PC-3 (cell line): Measurements from ENCODE around the gene CRYGN. TPM values are rescaled to one million over a fixed set of nuclear protein-coding genes. Genes with fewer than 3 reads are reported as not detected.
A peak's percentile ranks its signal among the peaks of the same experiment; 100 is the strongest.

Experiments used
- ATAC-seq: fragments of 200-7000 bp; cut with Tn5 transposase; 2 replicates; pipeline ENCODE4 v1.9.1; 2020; ENCODE audit warnings: mild to moderate bottlenecking, moderate library complexity
- BruUV-seq: library from RNA; stranded (reverse); fragments of 400-500 nt; replicated peaks from 2 replicates; lab custom pipeline; 2021; lab: Mats Ljungman, UMichigan
- CTCF ChIA-PET: fragments of 300-600 bp; sonication (Branson Sonifier 250); formaldehyde crosslinking; loops from one replicate; lab custom pipeline; 2022; ENCODE audit warnings: antibody characterized with exemption; lab: Charles Lee
- POLR2A ChIA-PET: fragments of 300-600 bp; sonication (Branson Sonifier 250); formaldehyde crosslinking; loops from one replicate; lab custom pipeline; 2022; ENCODE audit warnings: antibody characterized with exemption; ENCODE audit not compliant: unreplicated experiment; lab: Charles Lee
- DNase-seq: peaks from one replicate; pipeline ENCODE4 v3.0.0-alpha.2; 2015
- H2AFZ ChIP-seq: fragments of 300-600 bp; sonication (generic); 2 replicates; pipeline ENCODE4 v1.6.0; 2016; ENCODE audit warnings: antibody characterized with exemption, low read length
- H3F3A ChIP-seq: fragments of 300-600 bp; sonication (generic); one replicate; pipeline ENCODE4 v1.6.0; 2017; ENCODE audit warnings: antibody characterized with exemption, low read length, control low read depth, mild to moderate bottlenecking; ENCODE audit not compliant: unreplicated experiment
- H3K27ac ChIP-seq: fragments of 300-600 bp; sonication (generic); 2 replicates; pipeline ENCODE4 v1.5.1; 2016; ENCODE audit warnings: mild to moderate bottlenecking, low read length
- H3K27me3 ChIP-seq: fragments of 300-600 bp; sonication (generic); 2 replicates; pipeline ENCODE4 v1.6.1; 2016; ENCODE audit warnings: low read length, mixed read lengths
- H3K36me3 ChIP-seq: fragments of 300-600 bp; sonication (generic); 2 replicates; pipeline ENCODE4 v1.6.1; 2016; ENCODE audit warnings: low read depth, mixed run types, low read length, mixed read lengths
- H3K4me1 ChIP-seq: fragments of 300-600 bp; sonication (generic); 2 replicates; pipeline ENCODE4 v1.5.1; 2016; ENCODE audit warnings: low read length; ENCODE audit not compliant: insufficient read depth
- H3K4me2 ChIP-seq: fragments of 300-600 bp; sonication (generic); 2 replicates; pipeline ENCODE4 v1.6.0; 2016; ENCODE audit warnings: low read length
- H3K4me3 ChIP-seq: fragments of 300-600 bp; sonication (generic); 2 replicates; pipeline ENCODE4 v1.5.1; 2016; ENCODE audit warnings: mild to moderate bottlenecking, low read length, mixed read lengths
- H3K79me2 ChIP-seq: fragments of 300-600 bp; sonication (generic); 2 replicates; pipeline ENCODE4 v1.6.1; 2017; ENCODE audit warnings: low read length, mixed read lengths
- H3K9ac ChIP-seq: fragments of 300-600 bp; sonication (generic); 2 replicates; pipeline ENCODE4 v1.6.0; 2016; ENCODE audit warnings: mild to moderate bottlenecking, low read length
- H3K9me2 ChIP-seq: fragments of 300-600 bp; sonication (generic); replicated peaks from 2 replicates; pipeline ENCODE4 v1.6.1; 2016; ENCODE audit warnings: mixed run types, low read length, mixed read lengths
- H3K9me3 ChIP-seq: fragments of 300-600 bp; sonication (generic); 2 replicates; pipeline ENCODE4 v1.6.1; 2016; ENCODE audit warnings: low read length, mixed read lengths
- H4K20me1 ChIP-seq: fragments of 300-600 bp; sonication (generic); 2 replicates; pipeline ENCODE4 v1.6.1; 2016; ENCODE audit warnings: low read length, mixed read lengths
- CTCF ChIP-seq: fragments of 300-600 bp; sonication (generic); conservative IDR thresholded peaks from 2 replicates; pipeline ENCODE4 v1.5.1; 2017; ENCODE audit warnings: antibody characterized with exemption, low read depth, mild to moderate bottlenecking, low read length
- EZH2 ChIP-seq: fragments of 300-600 bp; sonication (generic); IDR thresholded peaks from one replicate; pipeline ENCODE4 v1.6.1; 2017; ENCODE audit warnings: antibody characterized with exemption, mild to moderate bottlenecking, low read length; ENCODE audit not compliant: unreplicated experiment
- EZH2phosphoT487 ChIP-seq: fragments of 300-600 bp; sonication (generic); IDR thresholded peaks from 2 replicates; pipeline ENCODE4 v1.6.1; 2018; ENCODE audit warnings: mild to moderate bottlenecking, antibody characterized with exemption, low read length, borderline replicate concordance
- intact Hi-C: fragments of 100-400 bp; cut with micrococcal nuclease; formaldehyde crosslinking; loops from 2 replicates; pipeline ENCODE4 v1.9.0; 2023
- total RNA-seq: library from RNA; depleted of rRNA; stranded (reverse); fragments of >200 nt; gene quantifications from 2 replicates; pipeline ENCODE4 v1.2.3, GENCODE V29; 2014

Gene CRYGN
- total RNA-seq, 1 experiment from 2014 or later, result 0.11 TPM

- Histone ChIP-seq H3K9ac (no peak overlapping the region), H4K20me1 (peaks cover 17% of the 10 kb centered on the region; the same call in 1 of the 2 replicates), H3K79me2 (peaks cover 92% of the 10 kb centered on the region), H3K36me3 (peaks cover 81% of the 10 kb centered on the region), H3F3A (no peaks in the 10 kb centered on the region), H3K4me1 (peaks cover 18% of the 10 kb centered on the region), H3K4me2 (peak overlapping the region; percentile 43), H3K27ac (peak overlapping the region; percentile 67), H3K27me3 (no peaks in the 10 kb centered on the region), H3K9me3 (no peaks in the 10 kb centered on the region), H3K9me2 (no peaks in the 10 kb centered on the region), H2AFZ (no peak overlapping the region), H3K4me3 (no peak overlapping the region)
- no TSS peak for BruUV-seq
- DNase-seq (peak; percentile 68), ATAC-seq (peak; percentile 98)
- ChIA-PET POLR2A (interaction anchor here (0.7 kb wide), 1 partner anchor 242 kb away, joined by 6 read pairs; no protein-coding TSS in a partner anchor), CTCF (no interaction called here)
- intact Hi-C loops, result no loop called here
- TF ChIP-seq EZH2phosphoT487 (no peak), EZH2 (no peak), CTCF (no peak)
These were observed 45.2 kb upstream of the CRYGN start for GRCh38 chr7:151484971-151485707.

GRCh38 chr7:151483711-151483983 lies 43.7 kb upstream of the CRYGN start:
- POLR2A ChIA-PET, result no interaction called here
- intact Hi-C loops, result no loop called here
- Histone ChIP-seq H3K27me3 (no peaks in the 10 kb centered on the region), H3K9me3 (no peaks in the 10 kb centered on the region), H3K79me2 (peaks cover 91% of the 10 kb centered on the region), H3K4me2 (no peak overlapping the region), H3K4me3 (no peak overlapping the region), H3K9me2 (no peaks in the 10 kb centered on the region), H4K20me1 (peaks cover 26% of the 10 kb centered on the region; the same call in 1 of the 2 replicates), H3K27ac (no peak overlapping the region), H3K36me3 (peaks cover 70% of the 10 kb centered on the region), H3K9ac (no peak overlapping the region), H3K4me1 (peaks cover 18% of the 10 kb centered on the region), H2AFZ (no peak overlapping the region), H3F3A (no peaks in the 10 kb centered on the region)
- DNase-seq (no peak), ATAC-seq (no peak)
- no TSS peak for BruUV-seq
- TF ChIP-seq EZH2 (no peak), CTCF (no peak), EZH2phosphoT487 (no peak)
- CTCF ChIA-PET, result no interaction called here
